Osteoblast (primary cell): ENCODE results near the gene PRKAR1B. TPM values are rescaled to one million over a fixed set of nuclear protein-coding genes. Genes with fewer than 3 reads are reported as not detected.

Experiments used
- DNase-seq: peaks from one replicate; pipeline ENCODE4 v3.0.0; 2011; ENCODE audit warnings: low spot score, mixed read lengths; ENCODE audit not compliant: insufficient read length; ENCODE audit errors: missing footprints
- H2AFZ ChIP-seq: 2 replicates; pipeline ENCODE4 v1.6.0; 2011; ENCODE audit warnings: mild to moderate bottlenecking, low read length
- H3K27ac ChIP-seq: 2 replicates; pipeline ENCODE4 v1.5.1; 2011; ENCODE audit warnings: mild to moderate bottlenecking, low read depth, low read length, moderate library complexity
- H3K27me3 ChIP-seq: 2 replicates; pipeline ENCODE4 v1.6.0; 2012; ENCODE audit warnings: mild to moderate bottlenecking, control low read depth, inconsistent platforms, low read length, moderate library complexity; ENCODE audit not compliant: insufficient read depth
- H3K36me3 ChIP-seq: 2 replicates; pipeline ENCODE4 v1.5.1; 2011; ENCODE audit warnings: mild to moderate bottlenecking, low read length, control low read depth, moderate library complexity; ENCODE audit not compliant: insufficient read depth
- H3K4me1 ChIP-seq: 2 replicates; pipeline ENCODE4 v1.5.1; 2011; ENCODE audit warnings: mild to moderate bottlenecking, low read length, control low read depth, moderate library complexity; ENCODE audit not compliant: insufficient read depth
- H3K4me2 ChIP-seq: 2 replicates; pipeline ENCODE4 v1.6.0; 2011; ENCODE audit warnings: mild to moderate bottlenecking, low read length; ENCODE audit not compliant: insufficient read depth
- H3K4me3 ChIP-seq: fragments of 200-600 bp; sonication (generic); 3 replicates; pipeline ENCODE4 v1.5.1; 2012; ENCODE audit warnings: mild to moderate bottlenecking, low read length, inconsistent platforms; ENCODE audit not compliant: insufficient read depth
- H3K79me2 ChIP-seq: 2 replicates; pipeline ENCODE4 v1.6.0; 2012; ENCODE audit warnings: mild to moderate bottlenecking, low read length, control low read depth, inconsistent platforms; ENCODE audit not compliant: insufficient read depth
- H3K9me3 ChIP-seq: 2 replicates; pipeline ENCODE4 v1.5.1; 2011; ENCODE audit warnings: low read depth, low read length, control low read depth
- H4K20me1 ChIP-seq: 2 replicates; pipeline ENCODE4 v1.6.0; 2012; ENCODE audit warnings: mild to moderate bottlenecking, low read length, control low read depth; ENCODE audit not compliant: insufficient read depth
- CTCF ChIP-seq: IDR thresholded peaks from 2 replicates; pipeline ENCODE4 v1.5.1; 2011; ENCODE audit warnings: mild to moderate bottlenecking, low read depth, low read length, moderate library complexity; ENCODE audit errors: extremely low read depth
- total RNA-seq: library from RNA; depleted of rRNA; stranded (reverse); fragments of >200 nt; gene quantifications from 2 replicates; pipeline ENCODE4 v1.2.3, GENCODE V29; 2012

PRKAR1B gene
- total RNA-seq, 1 donor, result 6.5 TPM

DNA sequence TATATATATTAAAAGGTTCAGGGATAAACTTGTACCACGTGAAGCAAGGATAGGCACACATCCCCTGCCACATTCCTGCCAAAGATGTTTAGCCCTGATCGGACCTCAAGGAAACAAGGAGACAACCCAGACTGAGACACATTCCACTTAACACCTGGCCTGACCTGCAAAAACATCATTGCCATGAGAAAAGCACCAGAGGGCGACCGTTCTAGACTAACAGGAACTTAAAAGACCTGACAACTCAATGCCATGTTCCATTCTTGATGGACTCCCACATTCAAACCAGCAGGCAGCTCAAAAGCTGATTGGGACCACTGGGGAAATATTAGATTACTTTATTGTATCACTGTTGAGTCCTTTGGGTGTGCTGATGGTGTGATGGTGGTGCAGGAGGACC, 199.4 kb downstream of the PRKAR1B start:
- H3K27me3 ChIP-seq, result peaks cover 31% of the 10 kb centered on the region
- no peak overlapping the region for H3K27ac ChIP-seq
- DNase-seq, result no peak
- H3K4me3 ChIP-seq, result no peak overlapping the region
- H4K20me1 ChIP-seq, result peaks cover 3% of the 10 kb centered on the region
- H3K4me1 ChIP-seq, result peaks cover 3% of the 10 kb centered on the region
- H3K9me3 ChIP-seq, result no peaks in the 10 kb centered on the region
- no peaks in the 10 kb centered on the region for H3K79me2 ChIP-seq
- H3K4me2 ChIP-seq, result no peak overlapping the region
- H3K36me3 ChIP-seq, result no peaks in the 10 kb centered on the region
- TF ChIP-seq CTCF, result no peak
- H2AFZ ChIP-seq, result no peak overlapping the region

- no peak overlapping the region for H3K4me2 ChIP-seq
- H3K4me1 ChIP-seq, result peaks cover 9% of the 10 kb centered on the region
- H3K79me2 ChIP-seq, result no peaks in the 10 kb centered on the region
- no peak for TF ChIP-seq CTCF
- H3K36me3 ChIP-seq, result no peaks in the 10 kb centered on the region
- H4K20me1 ChIP-seq, result peaks cover 3% of the 10 kb centered on the region
- H3K9me3 ChIP-seq, result no peaks in the 10 kb centered on the region
- DNase-seq, result no peak
- no peak overlapping the region for H2AFZ ChIP-seq
- peaks cover 23% of the 10 kb centered on the region for H3K27me3 ChIP-seq
- no peak overlapping the region for H3K27ac ChIP-seq
- H3K4me3 ChIP-seq, result no peak overlapping the region
Measured at GRCh38 chr7:526460-527034, 200.5 kb downstream of the PRKAR1B start.

DNA sequence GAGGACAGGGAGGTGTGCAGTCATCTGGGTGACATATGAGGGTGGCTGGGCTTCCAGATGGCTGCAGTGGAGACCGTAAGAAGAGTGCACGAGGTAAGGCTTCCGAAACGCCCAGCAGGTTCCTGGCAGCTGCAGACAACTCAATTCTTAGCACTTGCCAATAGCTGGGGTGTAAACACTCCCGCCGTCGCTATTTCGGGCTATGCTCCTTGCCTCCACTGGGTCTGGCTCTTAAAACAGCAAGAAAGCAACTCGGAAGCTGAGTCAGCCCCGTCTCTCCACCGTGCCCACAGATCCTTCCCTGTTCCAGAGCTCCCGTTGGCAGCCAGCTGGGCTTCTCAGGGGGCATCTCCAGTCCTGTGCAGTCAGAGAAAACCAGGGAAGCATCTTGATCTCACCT, 201.3 kb downstream of the PRKAR1B start:
- H3K27ac ChIP-seq, result no peak overlapping the region
- H3K27me3 ChIP-seq, result peaks cover 31% of the 10 kb centered on the region

GRCh38 chr7:524800-525199, 202.3 kb downstream of the PRKAR1B start:
- H3K4me1 ChIP-seq, result peaks cover 17% of the 10 kb centered on the region
- H3K36me3 ChIP-seq, result no peaks in the 10 kb centered on the region
- no peak for TF ChIP-seq CTCF
- H3K9me3 ChIP-seq, result no peaks in the 10 kb centered on the region
- peaks cover 12% of the 10 kb centered on the region for H4K20me1 ChIP-seq
- no peak overlapping the region for H3K4me2 ChIP-seq
- H3K27ac ChIP-seq, result no peak overlapping the region
- H3K79me2 ChIP-seq, result no peaks in the 10 kb centered on the region
- H2AFZ ChIP-seq, result no peak overlapping the region
- peaks cover 29% of the 10 kb centered on the region for H3K27me3 ChIP-seq
- DNase-seq, result no peak
- H3K4me3 ChIP-seq, result no peak overlapping the region

More for the DNA sequence above, 201.3 kb downstream of the PRKAR1B start:
- no peaks in the 10 kb centered on the region for H3K79me2 ChIP-seq
- no peaks in the 10 kb centered on the region for H3K9me3 ChIP-seq
- no peak for TF ChIP-seq CTCF
- H3K36me3 ChIP-seq, result no peaks in the 10 kb centered on the region
- H3K4me3 ChIP-seq, result no peak overlapping the region
- no peak overlapping the region for H3K4me2 ChIP-seq
- no peak overlapping the region for H2AFZ ChIP-seq
- H4K20me1 ChIP-seq, result peaks cover 10% of the 10 kb centered on the region
- peak; percentile 98 for DNase-seq
- H3K4me1 ChIP-seq, result peaks cover 15% of the 10 kb centered on the region
